IPS DF 4.7 (cell line): ENCODE measurements around the gene PROB1.
"Not testable (repeated sequence)": the region's sequence is repeated elsewhere in the genome, so short reads cannot be mapped to it uniquely, and the experiment has no call there.

Experiments used
- DNase-seq: peaks from one replicate; pipeline ENCODE4 v3.0.0-alpha.2; 2013; ENCODE audit warnings: low spot score; ENCODE audit errors: extremely low read depth

Gene PROB1

DNA sequence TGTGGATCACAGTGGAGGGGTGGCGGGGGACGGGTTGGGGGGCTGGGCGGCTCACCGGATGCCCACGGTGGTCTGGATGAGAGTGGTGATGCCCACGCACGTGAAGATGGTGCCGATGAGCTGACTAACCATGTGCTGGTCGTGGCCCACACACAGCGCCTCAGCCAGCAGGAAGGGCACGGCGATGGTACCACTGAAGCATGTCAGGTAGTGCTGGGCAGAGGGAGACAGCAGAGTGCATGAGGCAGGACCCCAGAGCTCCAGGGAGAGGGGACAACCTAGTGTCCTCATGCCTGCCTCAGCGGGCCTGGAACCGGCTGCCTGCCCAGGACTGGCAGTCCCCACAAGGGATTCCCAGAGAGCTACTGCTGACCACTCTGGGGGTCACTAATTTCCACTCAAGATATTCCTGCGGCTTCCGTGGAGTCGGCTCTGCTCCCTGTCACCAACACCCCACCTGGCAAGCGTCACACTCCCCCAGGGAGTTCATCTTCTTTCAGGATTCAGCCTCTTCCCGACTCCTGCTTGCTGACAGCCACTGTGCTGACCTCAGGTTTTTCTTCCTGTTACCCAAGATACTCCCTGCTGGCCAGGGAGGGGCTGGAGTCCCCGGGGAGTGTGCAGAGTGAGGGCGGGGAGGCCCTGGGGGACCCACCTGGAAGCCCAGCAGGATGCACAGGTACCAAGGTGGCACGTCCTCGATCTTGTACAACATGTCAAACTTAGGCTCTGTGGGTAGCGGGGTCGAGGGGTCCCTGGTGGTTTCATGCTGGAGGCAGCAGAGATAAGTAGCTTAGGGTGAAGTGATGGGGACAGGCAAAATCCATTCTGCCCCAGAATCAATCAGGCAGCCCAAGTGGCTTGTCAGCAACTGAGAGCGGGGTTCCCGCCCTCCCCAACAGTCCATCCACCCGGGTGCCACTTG, 12.8 kb downstream of the PROB1 start:
- DNase-seq = no peak

DNA sequence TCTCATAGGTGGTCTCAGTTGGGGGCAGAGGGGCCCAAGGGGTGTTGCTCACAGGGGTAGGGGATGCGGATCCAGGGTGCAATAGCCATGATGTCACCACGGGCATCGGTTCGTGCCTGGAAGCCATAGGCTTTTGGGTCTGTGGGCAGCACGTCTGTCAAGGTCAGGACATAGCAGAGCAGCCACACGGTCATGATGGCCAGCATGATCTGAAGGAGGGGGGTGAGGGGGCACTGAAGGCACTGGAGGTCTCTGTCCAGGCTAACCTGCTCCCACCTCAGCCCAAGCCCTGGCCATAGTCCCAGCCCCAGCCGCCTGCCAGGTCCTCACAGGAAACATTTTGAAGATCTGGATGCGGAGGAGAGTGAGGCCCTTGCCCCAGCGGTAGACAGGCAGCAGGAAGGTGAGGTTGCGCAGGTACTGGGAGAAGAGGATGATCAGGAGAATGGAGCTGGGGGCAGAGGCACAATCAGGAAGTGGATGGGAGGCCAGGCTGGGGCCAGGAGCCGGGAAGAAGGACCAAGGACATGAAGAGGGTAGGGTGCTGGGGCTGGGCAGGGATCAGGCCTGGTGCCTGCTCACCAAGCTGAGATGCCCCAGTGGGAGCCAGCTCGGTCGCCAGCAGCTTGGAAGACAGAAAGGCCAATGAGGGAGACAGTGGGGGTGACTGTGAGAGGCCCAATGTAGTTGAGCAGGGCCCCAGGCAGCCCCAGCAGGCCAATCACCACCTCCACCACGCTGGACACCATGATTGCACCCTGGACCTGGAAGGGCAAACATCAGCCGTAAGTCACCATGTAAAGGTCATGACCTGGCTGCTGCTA, 15.1 kb downstream of the PROB1 start:
- no peak for DNase-seq

- DNase-seq = no peak
Observed at GRCh38 chr5:139378941-139379361, 16.0 kb downstream of the PROB1 start.

DNA sequence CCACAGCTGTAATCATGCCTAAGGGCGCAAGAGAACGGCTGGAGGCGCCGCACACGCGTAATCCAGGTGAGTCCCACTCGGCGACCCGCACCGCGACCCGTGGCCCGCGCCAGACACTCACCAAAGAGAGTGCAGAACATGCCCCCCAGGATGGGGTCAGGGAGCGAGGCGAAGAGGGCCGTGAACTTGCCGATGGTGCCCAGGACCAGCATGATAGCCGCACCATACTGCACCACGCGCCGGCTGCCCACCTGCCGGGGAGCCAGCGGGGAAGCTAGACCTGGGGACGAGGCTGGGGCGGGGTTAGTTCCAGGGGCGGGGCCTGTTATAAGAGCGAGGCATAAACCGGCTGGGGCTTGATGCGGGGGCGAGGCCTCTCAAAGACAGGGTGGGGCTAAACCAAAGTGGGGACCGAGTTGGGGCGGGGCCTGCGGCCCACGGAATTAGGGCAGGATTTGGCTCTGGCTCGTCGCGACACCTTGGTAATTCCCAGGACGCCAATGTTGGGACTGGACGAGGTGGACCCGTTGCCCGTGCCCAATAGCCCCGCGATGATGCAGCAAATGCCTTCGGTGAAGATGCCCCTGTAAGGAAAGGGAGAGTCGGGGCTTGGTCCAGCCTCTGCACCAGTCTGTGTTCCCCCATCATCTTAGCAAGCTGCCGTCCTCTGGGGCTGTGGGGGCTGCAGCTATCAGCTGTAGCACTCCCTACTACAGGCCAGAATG, 16.6 kb downstream of the PROB1 start:
- DNase-seq = no peak

DNA sequence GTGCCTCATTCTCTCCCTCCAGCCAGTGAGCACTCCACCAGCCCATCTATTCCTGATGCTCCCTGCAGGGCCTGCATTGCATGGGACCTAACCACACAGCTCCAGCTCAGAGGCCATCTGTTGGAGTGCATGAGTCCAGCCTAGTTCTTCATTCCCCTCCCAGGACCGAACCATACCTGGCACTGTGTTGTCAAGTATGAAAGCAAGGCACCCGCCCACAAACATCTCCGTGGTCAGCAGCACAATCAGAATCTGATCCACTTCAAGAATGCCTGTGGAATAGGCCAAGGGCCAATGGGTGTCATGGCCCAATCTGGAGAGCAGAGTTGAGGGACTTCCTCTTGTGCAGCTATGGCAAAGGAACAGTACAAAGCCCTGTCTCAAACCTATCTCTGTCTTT, 17.7 kb downstream of the PROB1 start:
- DNase-seq = no peak

GRCh38 chr5:139376364-139376763, 18.5 kb downstream of the PROB1 start:
- DNase-seq = no peak

DNA sequence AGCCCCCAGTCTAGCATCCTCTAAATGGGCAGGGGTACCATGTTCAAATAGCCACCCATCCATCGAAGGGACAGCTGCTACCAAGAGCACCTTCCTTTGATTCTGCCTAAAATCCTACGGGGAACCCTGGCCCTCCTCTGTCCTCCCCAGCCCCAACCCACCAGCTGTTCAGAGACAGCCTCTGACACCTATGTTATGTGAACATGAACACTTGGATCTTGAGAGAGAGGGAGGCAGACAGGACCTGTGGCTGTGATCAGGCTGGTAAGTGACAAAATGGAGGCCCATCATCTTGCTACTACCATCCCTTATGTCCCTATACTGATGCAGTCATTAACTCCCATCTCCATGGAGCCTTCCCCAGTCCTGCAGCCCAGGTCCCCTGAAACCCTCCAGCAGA, 20.0 kb downstream of the PROB1 start:
- DNase-seq = no peak

DNA sequence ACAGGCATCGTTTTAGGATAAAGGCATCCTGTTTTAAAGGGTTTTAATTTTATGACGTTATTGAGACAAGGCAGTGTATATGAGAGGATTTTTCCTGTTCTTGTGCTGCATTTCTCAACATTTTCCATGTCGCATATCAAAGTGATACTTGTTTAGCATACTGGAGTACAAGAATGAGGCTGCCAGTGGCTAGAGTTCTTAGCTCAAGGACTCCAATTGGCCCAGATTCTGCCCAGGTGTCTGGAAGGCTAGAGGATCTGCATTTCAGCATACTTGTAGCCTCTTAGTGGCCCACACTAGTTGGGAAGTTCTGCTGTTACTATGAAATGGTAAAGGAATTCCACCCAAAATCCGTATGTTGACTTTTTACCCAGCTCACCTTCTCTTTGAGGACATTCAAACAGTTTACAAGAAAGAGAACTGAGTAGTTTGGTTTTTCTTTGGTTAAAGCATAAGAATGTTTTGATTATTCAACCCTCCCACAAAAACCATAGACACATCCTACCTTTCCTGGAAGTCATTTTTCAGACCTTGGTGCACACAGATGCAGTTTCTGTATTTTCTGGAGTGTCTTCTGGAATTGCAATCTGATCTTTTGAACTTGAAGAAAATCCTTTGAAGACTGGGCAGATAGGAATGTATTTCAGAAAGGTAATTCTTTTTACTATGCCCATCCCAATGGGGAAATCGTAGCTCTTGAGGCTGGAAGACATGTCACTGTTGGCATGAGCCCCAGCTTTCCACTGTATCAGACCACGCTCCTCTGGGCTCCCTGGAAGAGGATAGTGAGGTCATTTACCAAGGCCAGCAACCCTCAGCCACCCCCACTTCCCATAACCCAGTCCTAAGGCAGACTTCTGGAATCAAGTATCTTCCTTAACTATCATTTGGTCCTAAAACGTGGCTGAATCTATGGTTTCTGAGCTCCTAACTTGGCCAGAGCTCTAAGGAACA, 23.1 kb downstream of the PROB1 start:
- DNase-seq = no peak

DNA sequence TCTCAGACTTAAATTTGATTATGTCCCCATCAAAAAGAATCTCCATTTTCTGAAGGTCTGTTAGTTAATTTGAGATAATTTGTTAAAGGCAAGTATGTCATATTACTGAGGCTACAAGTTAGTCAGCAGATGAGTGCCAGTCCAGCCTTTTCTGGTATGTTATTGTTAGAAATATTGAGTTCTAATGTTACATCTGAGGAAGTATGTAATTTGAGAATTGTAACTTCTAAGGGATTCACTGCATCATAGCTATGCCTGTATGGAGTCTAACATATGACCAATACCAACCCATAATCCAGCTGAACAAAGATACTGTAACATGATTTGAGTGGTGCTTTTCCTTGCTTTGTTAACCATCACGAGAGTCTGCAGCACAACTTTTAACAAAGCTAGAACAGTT, 25.7 kb downstream of the PROB1 start:
- DNase-seq = no peak

GRCh38 chr5:139368613-139369012, 26.3 kb downstream of the PROB1 start:
- DNase-seq = no peak

DNA sequence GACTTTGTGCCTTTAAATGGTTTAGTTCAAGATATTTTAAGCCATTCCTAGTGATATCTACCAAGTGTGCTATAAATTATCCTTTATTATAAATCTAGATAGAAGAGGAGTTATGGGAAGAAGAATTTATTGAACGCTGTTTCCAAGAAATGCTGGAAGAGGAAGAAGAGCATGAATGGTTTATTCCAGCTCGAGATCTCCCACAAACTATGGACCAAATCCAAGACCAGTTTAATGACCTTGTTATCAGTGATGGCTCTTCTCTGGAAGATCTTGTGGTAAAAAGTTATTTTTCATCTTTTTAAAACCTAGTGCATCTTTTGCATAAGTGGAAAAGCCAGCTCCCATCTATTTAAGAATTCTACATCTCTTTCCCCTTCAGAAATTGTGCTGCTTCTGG, 30.4 kb downstream of the PROB1 start:
- no peak for DNase-seq

DNA sequence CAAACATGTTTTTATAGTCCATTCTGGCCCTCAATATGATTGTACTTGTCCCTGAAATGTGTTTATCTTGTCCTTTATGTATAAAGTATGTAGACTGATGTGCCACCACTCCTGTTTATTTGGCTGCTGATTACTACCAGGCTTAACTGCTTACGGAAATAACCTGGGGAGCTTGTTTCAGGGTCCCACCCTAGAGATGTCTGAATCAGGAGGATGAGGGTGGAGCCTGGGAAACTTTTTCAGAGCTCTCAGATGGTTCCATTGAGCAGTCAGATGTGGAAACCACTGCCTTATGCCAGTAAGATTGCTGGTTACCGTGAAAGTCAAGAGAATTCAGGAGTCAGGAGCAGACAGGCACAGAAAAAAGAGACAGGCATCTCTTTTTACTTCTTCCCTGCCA, 31.0 kb downstream of the PROB1 start:
- no peak for DNase-seq

- DNase-seq = no peak
Observed at GRCh38 chr5:139361835-139362429, 33.0 kb downstream of the PROB1 start.

- DNase-seq = no peak
Observed at GRCh38 chr5:139360384-139360783, 34.5 kb downstream of the PROB1 start.

DNA sequence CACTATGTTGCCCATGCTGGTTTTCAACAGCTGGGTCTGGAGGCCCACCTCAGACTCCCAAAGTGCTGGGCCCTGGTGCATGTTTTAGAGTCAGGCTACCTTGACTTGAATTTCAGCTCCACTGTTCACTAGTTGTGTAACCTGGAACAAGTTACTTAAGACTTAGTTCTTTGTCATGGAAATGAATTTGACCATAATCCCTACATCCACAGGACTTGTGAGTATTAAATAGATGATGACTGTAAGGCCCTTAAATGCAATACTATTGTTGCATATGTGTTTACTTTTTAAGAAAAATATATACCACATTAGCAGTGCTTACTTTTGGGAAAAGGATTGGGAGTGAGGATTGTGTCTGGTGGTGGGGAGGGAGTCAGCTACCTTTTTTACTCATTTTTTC, 36.8 kb downstream of the PROB1 start:
- no peak for DNase-seq

DNA sequence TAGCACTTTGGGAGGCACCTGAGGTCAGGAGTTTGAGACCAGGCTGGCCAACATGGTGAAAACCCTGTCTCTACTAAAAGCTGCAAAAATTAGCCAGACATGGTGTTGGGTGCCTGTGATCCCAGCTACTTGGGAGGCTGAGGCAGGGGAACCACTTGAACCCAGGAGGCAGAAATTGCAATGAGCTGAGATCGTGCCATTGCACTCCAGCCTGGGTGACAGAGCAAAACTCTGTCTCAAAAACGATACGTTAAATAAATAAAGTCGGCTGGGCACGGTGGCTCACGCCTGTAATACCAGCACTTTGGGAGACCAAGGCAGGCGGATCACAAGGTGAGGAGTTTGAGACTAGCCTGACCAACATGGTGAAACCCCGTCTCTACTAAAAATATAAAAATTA, 39.0 kb downstream of the PROB1 start:
- not testable (repeated sequence) for DNase-seq

- no peak for DNase-seq
Observed at GRCh38 chr5:139354186-139354585, 40.7 kb downstream of the PROB1 start.

DNA sequence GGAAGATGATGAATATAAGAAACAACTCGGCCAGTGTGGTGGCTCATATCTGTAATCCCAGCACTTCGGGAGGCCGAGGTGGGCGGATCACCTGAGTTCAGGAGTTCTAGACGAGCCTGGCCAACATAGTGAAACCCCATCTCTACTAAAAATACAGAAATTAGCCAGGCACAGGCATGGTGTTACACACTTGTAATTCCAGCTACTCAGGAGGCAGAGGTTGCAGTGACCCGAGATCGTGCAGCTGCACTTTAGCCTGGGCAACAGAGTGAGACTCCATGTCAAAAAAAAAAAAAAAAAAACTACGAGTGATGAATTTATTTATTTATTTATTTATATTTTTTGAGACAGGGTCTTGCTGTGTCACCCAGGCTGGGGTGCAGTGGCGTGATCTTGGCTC, 47.0 kb downstream of the PROB1 start:
- DNase-seq = not testable (repeated sequence)

DNA sequence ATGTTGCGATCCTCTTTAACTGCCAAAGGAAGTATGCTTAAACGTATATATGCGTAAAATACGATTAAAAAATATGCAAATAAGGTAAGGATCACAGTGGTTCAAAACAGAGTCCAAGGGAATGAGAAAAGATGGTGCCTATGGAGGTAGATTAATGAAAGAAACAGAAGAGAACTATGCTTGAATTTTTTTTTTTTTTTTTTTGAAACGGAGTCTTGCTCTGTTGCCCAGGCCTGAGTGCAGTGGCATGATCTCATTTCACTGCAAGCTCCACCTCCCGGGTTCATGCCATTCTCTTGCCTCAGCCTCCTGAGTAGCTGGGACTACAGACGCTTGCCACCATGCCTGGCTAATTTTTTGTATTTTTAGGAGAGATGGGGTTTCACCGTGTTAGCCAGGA, 49.5 kb downstream of the PROB1 start:
- not testable (repeated sequence) for DNase-seq

DNA sequence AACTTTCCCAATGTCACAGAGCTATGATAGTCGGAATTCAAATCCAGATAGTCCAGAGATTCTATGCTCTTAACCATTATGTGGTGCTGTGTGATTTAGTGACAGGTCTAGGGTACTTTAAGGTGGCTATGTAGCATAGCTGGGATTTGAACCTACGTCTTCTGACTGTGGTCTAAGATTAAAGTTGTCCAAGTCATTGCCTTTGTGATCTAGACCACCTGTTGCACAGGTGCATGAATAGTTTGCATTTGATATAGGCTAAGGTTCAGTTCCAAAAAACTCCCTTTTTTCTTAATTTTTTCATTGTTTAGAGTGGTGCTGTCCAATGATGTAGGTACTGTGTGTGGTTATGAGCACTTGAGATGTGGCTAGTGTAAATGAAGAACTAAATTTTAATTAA, 50.7 kb downstream of the PROB1 start:
- DNase-seq = no peak
